SIG-M5 treated with dmso at 0.1 percent for 504 hours (cell line): ENCODE results near the gene THSD7A.
A peak's percentile ranks its signal among the peaks of the same experiment; 100 is the strongest.

Experiments
- DNase-seq: peaks from one replicate; lab custom pipeline; 2025; ENCODE audit not compliant: unreplicated experiment; lab: John Stamatoyannopoulos, UW

The THSD7A gene

DNA sequence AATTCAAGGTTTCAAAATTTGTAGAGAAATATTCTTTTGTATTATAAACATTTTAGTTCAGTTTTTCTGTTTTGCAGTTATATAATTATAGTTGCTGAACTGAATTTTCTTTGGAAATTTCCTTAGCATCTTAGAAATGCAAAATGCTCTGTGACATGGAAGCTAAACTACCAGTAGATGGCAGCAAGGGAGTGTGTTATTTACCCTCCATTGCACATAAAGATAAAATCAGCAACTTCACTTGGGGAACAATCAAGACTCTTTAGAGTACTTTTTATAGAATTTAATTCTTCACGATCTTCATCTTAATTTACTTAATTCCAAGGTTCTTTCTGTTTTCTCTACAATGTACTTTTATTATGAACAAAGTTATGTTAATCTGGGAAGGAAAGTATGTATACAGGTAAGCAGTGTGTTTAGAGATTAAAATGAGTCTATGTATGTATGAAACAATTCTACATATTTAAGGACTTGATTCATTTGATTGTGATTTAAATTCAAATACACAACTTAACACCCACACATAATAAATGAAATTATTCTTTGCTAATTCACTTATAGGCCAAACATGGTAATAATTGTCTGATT, 404.2 kb downstream of the THSD7A start:
- peak; percentile 47 for DNase-seq

- no peak for DNase-seq
Measured at GRCh38 chr7:11424006-11424405, 408.0 kb downstream of the THSD7A start.

DNA sequence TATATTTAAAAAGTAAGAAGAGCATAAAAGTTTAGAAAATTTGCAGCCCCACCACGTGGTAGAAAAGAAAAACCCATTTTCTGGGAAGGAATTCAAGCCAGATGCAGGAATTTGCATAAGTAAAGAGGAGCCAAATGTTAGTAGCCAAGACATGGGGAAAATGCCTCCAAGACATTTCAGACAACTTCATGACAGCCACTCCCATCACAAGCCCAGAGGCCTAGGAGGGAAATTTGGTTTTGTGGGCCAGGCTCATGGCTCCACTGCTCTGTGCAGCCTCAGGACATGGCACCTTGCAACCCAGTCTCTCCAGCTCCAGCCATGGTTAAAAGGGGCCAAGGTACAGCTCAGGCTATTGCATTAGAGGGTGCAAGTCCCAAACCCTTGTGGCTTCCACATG, 411.9 kb downstream of the THSD7A start:
- DNase-seq: no peak

DNA sequence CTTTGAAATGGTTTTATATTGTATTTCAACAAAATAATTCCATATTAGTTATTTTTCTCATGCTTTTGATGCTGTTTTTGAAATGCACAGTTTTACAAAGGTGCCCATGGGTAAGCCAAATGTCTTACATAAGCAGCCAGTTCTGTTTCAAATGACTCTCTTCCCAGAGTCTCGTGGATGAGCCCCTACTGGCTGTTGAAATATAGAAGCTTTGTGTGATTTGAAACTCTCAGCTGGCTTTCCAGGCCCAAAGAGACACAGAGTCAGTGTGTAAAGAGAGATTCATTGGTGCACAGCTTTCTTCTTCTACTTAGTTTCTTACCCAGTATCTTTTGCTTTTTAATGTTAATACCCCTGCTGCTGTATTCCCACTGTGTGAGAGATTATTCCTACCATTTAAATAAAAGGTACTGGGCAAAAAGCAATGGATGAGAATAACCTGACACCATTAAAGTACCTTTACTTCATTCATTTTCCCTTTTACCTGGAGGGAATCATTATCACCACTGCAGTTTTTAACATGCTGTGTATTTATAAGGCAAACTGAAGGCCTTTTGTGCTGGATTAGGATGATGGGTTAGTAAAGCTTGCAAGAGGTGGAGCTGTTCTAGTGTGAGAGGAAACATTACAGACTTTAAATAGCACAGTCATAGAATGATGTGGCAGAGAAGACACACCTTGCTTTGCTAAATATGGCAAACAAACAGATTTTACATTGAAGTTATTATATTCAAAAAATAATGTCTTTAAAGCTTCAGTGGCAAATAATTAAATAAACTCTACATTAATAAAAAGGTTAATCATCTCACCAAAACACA, 415.1 kb downstream of the THSD7A start:
- no peak for DNase-seq

DNA sequence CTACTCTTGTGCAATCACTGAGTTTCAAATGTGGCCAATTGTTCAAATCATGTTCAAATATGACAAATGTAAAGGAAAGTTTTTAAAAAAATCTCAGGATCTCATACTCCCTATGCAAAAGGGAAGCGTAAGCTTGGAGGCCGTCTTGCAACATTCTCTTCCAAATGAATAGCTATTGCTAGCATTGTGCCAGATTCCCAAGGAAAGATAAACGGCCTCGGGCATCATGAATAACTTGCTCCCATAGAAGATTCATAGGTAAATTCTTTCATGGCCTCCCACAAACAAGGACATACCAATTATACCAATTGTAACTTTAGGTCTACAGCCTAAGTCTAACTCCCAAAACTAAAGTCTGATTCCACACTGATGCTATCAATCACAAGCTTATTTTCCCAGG, 416.9 kb downstream of the THSD7A start:
- no peak for DNase-seq

DNA sequence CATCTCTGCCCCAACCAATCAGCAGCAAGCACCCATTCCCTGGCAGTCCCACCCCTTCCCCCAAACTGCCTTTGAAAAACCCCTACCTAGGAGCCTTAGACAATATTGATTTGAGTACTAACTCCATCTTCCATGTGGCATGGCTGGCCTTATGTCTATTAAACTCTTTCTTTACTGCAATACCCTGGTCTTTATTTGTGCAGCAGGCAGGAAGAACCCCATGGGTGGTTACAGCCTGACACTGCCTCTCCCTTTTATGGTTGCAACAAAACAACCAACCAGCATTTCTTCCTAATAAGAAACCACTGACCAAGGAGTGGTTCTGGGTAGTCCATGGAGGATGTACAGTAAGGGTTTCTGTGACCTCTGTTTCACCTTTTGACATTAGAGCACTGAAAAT, 418.1 kb downstream of the THSD7A start:
- no peak for DNase-seq

DNA sequence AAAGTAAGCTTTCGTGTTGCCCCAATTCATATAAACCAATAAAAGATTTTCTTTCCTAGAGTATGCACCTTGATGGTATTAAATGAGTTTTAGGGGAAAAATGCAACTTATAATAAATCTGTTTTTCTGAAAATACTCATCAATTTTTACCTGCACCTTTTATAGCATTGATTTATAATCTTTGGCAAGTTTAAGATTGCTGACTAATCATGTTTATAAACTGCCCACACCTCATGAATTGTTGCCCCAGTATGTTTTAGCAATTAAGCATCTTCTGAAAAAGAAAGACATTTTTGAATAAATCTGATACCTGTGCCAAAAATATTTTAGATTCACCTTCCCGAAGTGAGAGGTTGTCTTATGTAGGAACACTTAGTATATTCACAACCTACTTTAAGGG, 420.0 kb downstream of the THSD7A start:
- DNase-seq: no peak

- DNase-seq: no peak
Measured at GRCh38 chr7:11410656-11411644, 421.0 kb downstream of the THSD7A start.

DNA sequence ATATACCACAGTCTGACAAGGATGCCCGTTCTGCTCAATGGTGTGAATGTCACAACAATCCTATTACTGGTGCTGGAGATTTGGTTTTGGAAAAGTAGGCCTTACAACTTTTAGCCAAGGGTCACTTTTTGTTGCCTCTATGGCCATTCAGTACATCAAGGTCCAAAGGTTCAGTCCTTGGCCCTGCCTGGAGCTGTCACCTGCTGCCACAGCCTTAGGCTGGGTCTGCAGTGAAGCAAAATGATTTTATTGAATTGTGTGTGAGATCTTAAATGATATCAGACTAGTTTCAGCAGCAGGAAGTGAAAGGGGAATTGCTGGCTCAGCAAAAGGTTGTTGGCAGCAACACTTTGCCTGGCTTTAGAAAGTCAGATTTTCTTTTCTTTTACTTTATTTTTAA, 427.6 kb downstream of the THSD7A start:
- no peak for DNase-seq

- DNase-seq: no peak
Measured at GRCh38 chr7:11403781-11404180, 428.2 kb downstream of the THSD7A start.

GRCh38 chr7:11394438-11394837, 437.6 kb downstream of the THSD7A start:
- DNase-seq: no peak

DNA sequence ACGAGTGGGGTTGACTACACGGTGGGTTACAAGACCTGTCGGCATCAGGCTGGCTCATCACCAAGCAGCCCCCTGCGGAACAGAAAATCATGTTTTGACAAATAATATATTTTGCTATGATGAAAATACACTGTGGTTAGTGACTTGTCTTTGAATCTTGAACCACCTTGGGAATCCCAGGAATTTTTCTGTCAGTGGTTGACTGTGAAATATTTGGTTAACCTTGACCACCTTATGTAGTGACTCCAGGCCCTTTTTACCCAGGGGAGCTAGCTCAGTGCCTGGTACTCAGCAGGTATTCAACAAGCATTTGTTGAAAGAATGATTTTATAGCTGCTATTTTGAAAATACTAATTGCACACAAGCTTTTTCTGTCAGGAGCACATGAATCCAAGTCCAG, 452.4 kb downstream of the THSD7A start:
- no peak for DNase-seq

- DNase-seq: no peak
Measured at GRCh38 chr7:11376529-11376928, 455.5 kb downstream of the THSD7A start.

DNA sequence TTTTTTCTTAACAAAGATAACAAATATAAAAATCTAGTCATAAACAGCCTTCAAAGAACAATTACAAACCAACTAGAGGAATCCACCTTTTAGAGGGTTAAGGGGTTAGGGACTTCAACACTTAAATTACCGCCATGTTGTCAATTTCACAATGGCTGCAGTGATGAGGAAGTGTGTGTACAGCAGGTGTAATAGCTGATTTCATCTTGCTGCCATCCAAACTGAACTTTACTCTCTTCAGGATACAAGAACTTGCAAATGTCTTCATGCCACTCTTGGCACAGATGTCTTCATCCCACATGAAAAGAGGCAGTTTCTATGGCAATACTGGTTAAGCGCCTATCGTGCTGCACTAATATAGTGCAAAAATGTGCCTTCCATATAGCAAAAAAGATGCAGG, 457.4 kb downstream of the THSD7A start:
- no peak for DNase-seq

DNA sequence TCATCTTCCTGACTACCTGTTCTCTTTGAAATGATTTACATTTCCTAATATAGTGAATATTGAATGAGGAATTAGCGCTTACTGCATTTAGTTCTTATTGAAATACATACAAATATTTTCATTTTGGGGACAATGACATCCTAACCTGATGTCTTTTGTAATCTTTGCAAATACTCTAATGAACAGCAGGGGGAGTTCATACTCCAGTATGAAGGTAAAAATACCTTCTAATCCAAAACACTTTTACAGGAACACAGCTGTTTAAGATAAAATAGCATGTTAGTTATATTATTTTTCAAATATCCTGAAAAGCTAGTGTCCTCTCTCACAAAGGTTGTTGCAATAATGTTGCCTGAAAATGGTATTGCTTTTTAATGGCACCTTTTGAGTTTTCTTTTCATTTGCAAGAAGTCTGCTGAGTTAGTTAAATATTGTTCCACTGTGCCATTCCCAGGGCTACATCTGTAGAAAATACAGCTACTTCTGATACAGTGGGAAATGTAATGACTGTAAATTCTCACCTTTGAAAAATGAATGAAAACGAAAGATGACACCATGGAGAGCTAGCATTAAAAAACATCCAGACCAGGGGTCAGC, 458.4 kb downstream of the THSD7A start:
- DNase-seq: peak; percentile 17

DNA sequence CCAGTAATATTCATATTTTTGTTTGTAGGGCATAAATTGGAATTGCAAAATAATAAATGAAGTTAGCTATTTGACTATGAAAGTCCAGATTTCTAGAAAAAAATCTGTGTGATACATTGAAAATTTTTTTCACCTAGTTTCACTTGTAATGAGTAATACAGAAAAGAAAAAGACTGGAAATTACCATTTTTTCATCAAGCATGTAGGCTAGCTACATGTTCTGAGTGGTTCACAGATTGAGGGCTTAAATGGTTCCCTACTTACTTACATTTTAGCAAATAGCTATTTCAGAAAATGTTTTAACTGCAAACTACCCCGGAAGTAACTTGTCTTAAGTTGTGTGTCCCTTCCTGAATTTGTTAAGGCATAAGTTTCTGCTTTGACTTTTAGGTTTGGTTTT, 462.3 kb downstream of the THSD7A start:
- DNase-seq: no peak

- no peak for DNase-seq
Measured at GRCh38 chr7:11366118-11366517, 465.9 kb downstream of the THSD7A start.

DNA sequence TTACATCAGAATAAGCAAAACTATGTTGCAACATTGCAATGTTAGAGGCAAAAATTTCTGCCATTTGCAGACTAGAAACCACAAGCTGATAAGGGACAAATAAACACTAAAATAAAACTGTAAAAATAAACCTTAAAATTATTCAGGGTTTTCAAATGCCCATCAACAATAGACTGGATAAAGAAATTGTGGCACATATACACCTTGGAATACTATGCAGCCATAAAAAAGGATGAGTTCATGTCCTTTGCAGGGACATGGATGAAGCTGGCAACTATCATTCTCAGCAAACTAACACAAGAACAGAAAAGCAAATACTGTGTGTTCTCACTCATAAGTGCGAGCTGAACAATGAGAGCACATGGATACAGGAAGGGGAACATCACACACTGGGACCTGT, 473.4 kb downstream of the THSD7A start:
- no peak for DNase-seq

GRCh38 chr7:11355399-11356005, 476.5 kb downstream of the THSD7A start:
- DNase-seq: no peak

GRCh38 chr7:11346302-11346701, 485.7 kb downstream of the THSD7A start:
- no peak for DNase-seq

GRCh38 chr7:11345621-11346020, 486.4 kb downstream of the THSD7A start:
- DNase-seq: no peak
